ENCODE data around the gene GIPC3.

Gene GIPC3

DNA sequence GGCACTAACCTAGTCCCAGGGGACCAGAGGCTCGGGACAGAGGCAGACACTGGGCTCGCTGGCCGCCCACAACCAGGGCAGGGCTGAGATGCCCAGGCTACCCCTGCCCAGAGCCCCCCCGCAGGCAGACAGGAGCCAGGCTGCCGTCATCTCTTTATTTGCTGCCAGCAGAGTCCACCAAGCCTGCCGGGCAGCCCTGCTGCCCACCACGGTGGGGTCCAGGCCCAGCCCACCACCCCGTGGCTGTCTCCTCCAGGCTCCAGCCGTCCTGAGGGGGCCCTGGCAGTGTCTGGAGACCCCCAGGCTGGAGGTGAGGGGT lies 41.3 kb upstream of the GIPC3 start:
- no peak overlapping the region for H3K56ac ChIP-seq (ENCODE audit: low read length)
- H2AK5ac ChIP-seq (ENCODE audit: low read length) = no peak overlapping the region
- no peak overlapping the region for H2BK120ac ChIP-seq (ENCODE audit: low read depth, low read length)
- H2BK5ac ChIP-seq (ENCODE audit: low read length) = no peak overlapping the region
- no peak overlapping the region for H3K27ac ChIP-seq (ENCODE audit: low read depth, low read length)
- H2BK15ac ChIP-seq (replicated peaks; ENCODE audit: low read depth) = no peak overlapping the region
- H3K79me1 ChIP-seq (ENCODE audit: low read length) = no peaks in the 10 kb centered on the region
- no peak overlapping the region for H3K4me2 ChIP-seq (ENCODE audit: low read length)
- no peak overlapping the region for H4K8ac ChIP-seq (ENCODE audit: low read depth, low read length)
- no peak overlapping the region for H4K5ac ChIP-seq (ENCODE audit: low read length)
- no peak overlapping the region for H3K4ac ChIP-seq (ENCODE audit: low read depth, low read length)
- no peak overlapping the region for H3K9ac ChIP-seq (ENCODE audit: low read length)
- H3K4me1 ChIP-seq (ENCODE audit: control insufficient read depth, low read depth, low read length) = no peaks in the 10 kb centered on the region
- peaks cover 3% of the 10 kb centered on the region for H3K36me3 ChIP-seq (ENCODE audit: control insufficient read depth, insufficient read depth, low read length)
- no peak overlapping the region for H3K4me3 ChIP-seq (ENCODE audit: low read length)
- no peaks in the 10 kb centered on the region for H3K79me2 ChIP-seq (ENCODE audit: control insufficient read depth, insufficient read depth, low read length)
- no peaks in the 10 kb centered on the region for H3K27me3 ChIP-seq (ENCODE audit: insufficient read depth, low read length, poor library complexity)
- DNase-seq = no peak
- H3K23ac ChIP-seq (ENCODE audit: low read length) = no peak overlapping the region
- no peak overlapping the region for H3K18ac ChIP-seq (ENCODE audit: low read length)
- no CpG with 5 or more reads among the region's 9 CpGs for WGBS (ENCODE audit: extremely low coverage, insufficient coverage, low lambda C conversion rate)

DNA sequence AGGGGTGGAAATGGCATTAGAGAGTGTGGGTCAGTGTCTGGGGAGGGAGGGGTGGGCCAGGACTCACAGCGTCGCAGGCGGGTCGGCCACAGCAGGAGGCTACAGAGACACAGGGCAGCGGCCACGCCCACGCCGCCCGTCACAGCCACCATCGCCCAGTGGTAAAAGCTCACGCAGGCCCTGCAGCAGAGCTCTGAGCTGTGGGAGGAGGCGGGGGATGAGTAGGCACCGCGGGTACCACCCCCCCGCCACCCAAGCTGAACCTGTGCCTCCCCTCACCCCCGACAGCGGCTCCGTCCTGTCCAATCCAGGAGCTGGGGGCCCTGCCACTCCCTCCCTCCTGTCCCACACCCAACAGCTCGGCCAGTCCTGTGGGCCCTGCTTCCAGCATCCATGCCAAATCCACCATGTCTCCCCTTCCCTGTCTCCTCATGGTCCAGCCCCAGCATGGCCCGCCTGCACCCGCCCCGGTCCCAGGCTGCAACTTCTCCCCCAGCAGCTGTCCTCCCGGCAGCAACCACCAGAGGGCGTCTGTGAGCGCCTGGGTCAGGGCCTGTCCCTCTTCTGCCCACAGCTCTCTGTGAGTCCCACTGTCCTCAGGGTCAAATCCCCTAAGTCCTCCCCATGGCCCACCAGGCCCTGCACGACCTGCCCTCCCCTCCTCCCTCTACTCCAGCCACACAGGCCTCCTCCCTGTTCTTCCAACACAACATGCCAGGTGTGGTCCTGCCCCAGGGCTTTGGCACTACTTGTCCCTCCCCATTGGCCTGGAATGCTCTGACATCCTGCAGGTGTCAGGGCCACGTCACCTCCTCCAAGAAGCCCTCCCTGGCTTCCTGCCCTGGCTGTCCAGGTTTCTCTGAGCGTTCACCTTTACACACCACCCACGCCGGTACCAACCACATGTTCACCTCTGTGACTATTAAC lies 40.3 kb upstream of the GIPC3 start:
- no CpG with 5 or more reads among the region's 30 CpGs for WGBS (ENCODE audit: extremely low coverage, insufficient coverage, low lambda C conversion rate)
- H2BK15ac ChIP-seq (replicated peaks; ENCODE audit: low read depth) = no peak overlapping the region
- H4K5ac ChIP-seq (ENCODE audit: low read length) = no peak overlapping the region
- peaks cover 3% of the 10 kb centered on the region for H3K36me3 ChIP-seq (ENCODE audit: control insufficient read depth, insufficient read depth, low read length)
- no peak overlapping the region for H3K27ac ChIP-seq (ENCODE audit: low read depth, low read length)
- no peaks in the 10 kb centered on the region for H3K4me1 ChIP-seq (ENCODE audit: control insufficient read depth, low read depth, low read length)
- peak; percentile 70 for DNase-seq
- no peaks in the 10 kb centered on the region for H3K79me2 ChIP-seq (ENCODE audit: control insufficient read depth, insufficient read depth, low read length)
- H3K79me1 ChIP-seq (ENCODE audit: low read length) = no peaks in the 10 kb centered on the region
- no peak overlapping the region for H3K4me2 ChIP-seq (ENCODE audit: low read length)
- no peak overlapping the region for H2BK120ac ChIP-seq (ENCODE audit: low read depth, low read length)
- H4K8ac ChIP-seq (ENCODE audit: low read depth, low read length) = no peak overlapping the region
- H2BK5ac ChIP-seq (ENCODE audit: low read length) = no peak overlapping the region
- H3K27me3 ChIP-seq (ENCODE audit: insufficient read depth, low read length, poor library complexity) = no peaks in the 10 kb centered on the region
- no peak overlapping the region for H2AK5ac ChIP-seq (ENCODE audit: low read length)
- H3K4me3 ChIP-seq (ENCODE audit: low read length) = no peak overlapping the region
- H3K18ac ChIP-seq (ENCODE audit: low read length) = no peak overlapping the region
- no peak overlapping the region for H3K4ac ChIP-seq (ENCODE audit: low read depth, low read length)
- H3K23ac ChIP-seq (ENCODE audit: low read length) = no peak overlapping the region
- no peak overlapping the region for H3K9ac ChIP-seq (ENCODE audit: low read length)
- no peak overlapping the region for H3K56ac ChIP-seq (ENCODE audit: low read length)

DNA sequence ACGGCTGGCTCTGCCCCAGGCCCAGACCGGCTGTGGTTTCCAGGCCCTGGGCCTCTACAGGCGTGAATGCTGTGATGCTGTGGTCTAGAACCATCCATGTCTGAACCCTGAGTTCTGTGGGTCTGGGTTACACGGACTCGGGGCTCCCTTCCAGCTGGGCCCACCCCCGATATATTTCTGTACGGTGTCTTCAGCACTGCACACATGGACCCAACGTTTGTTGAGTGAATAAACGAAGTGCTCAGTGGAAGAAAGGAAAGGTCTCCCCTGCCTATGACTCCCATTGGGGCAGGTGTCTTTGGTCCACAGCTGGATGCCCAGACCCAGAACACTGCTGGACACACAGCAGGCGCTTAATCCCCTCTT lies 39.6 kb upstream of the GIPC3 start:
- no peak for DNase-seq
- WGBS (ENCODE audit: extremely low coverage, insufficient coverage, low lambda C conversion rate) = no CpG with 5 or more reads among the region's 10 CpGs

DNA sequence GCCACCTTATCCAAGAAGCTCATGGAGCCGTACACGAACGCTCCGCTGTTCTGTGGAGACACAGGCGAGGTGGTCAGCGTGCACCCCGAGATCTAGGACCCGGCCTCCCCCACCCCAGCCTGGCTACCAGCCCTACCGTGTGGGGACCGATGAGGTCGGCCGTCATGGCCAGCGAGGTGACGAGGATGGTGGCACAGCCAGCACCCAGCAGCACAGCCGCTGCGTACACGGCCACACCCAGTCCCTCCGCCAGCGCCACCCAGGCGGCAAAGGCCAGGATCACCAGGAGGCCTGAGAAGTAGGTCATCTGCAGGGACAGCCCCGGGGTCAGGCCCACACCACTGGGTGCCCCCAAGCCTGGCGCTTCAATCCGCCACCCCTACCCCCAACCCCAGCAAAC lies 39.2 kb upstream of the GIPC3 start:
- no peak overlapping the region for H3K4me3 ChIP-seq (ENCODE audit: low read length)
- no peak for DNase-seq
- H2BK15ac ChIP-seq (replicated peaks; ENCODE audit: low read depth) = no peak overlapping the region
- H3K23ac ChIP-seq (ENCODE audit: low read length) = no peak overlapping the region
- H3K56ac ChIP-seq (ENCODE audit: low read length) = no peak overlapping the region
- H3K36me3 ChIP-seq (ENCODE audit: control insufficient read depth, insufficient read depth, low read length) = peaks cover 3% of the 10 kb centered on the region
- no peak overlapping the region for H2AK5ac ChIP-seq (ENCODE audit: low read length)
- no peak overlapping the region for H4K5ac ChIP-seq (ENCODE audit: low read length)
- H3K4me2 ChIP-seq (ENCODE audit: low read length) = no peak overlapping the region
- H3K27me3 ChIP-seq (ENCODE audit: insufficient read depth, low read length, poor library complexity) = no peaks in the 10 kb centered on the region
- H2BK120ac ChIP-seq (ENCODE audit: low read depth, low read length) = no peak overlapping the region
- H3K4ac ChIP-seq (ENCODE audit: low read depth, low read length) = no peak overlapping the region
- no peak overlapping the region for H4K8ac ChIP-seq (ENCODE audit: low read depth, low read length)
- no peak overlapping the region for H3K18ac ChIP-seq (ENCODE audit: low read length)
- no peak overlapping the region for H3K9ac ChIP-seq (ENCODE audit: low read length)
- WGBS (ENCODE audit: extremely low coverage, insufficient coverage, low lambda C conversion rate) = no CpG with 5 or more reads among the region's 23 CpGs
- H3K4me1 ChIP-seq (ENCODE audit: control insufficient read depth, low read depth, low read length) = no peaks in the 10 kb centered on the region
- H3K79me2 ChIP-seq (ENCODE audit: control insufficient read depth, insufficient read depth, low read length) = no peaks in the 10 kb centered on the region
- no peak overlapping the region for H3K27ac ChIP-seq (ENCODE audit: low read depth, low read length)
- no peaks in the 10 kb centered on the region for H3K79me1 ChIP-seq (ENCODE audit: low read length)
- H2BK5ac ChIP-seq (ENCODE audit: low read length) = no peak overlapping the region

More for the DNA sequence above, 39.6 kb upstream of the GIPC3 start:
- Histone ChIP-seq H4K5ac (ENCODE audit: low read length) (no peak overlapping the region), H3K79me1 (ENCODE audit: low read length) (no peaks in the 10 kb centered on the region), H3K36me3 (ENCODE audit: control insufficient read depth, insufficient read depth, low read length) (peaks cover 3% of the 10 kb centered on the region), H3K56ac (ENCODE audit: low read length) (no peak overlapping the region), H3K4me2 (ENCODE audit: low read length) (no peak overlapping the region), H3K4me3 (ENCODE audit: low read length) (no peak overlapping the region), H3K18ac (ENCODE audit: low read length) (no peak overlapping the region), H3K4ac (ENCODE audit: low read depth, low read length) (no peak overlapping the region), H3K9ac (ENCODE audit: low read length) (no peak overlapping the region), H3K27me3 (ENCODE audit: insufficient read depth, low read length, poor library complexity) (no peaks in the 10 kb centered on the region), H2AK5ac (ENCODE audit: low read length) (no peak overlapping the region), H3K23ac (ENCODE audit: low read length) (no peak overlapping the region), H3K4me1 (ENCODE audit: control insufficient read depth, low read depth, low read length) (no peaks in the 10 kb centered on the region), H3K27ac (ENCODE audit: low read depth, low read length) (no peak overlapping the region), H4K8ac (ENCODE audit: low read depth, low read length) (no peak overlapping the region), H2BK120ac (ENCODE audit: low read depth, low read length) (no peak overlapping the region), H2BK15ac (replicated peaks; ENCODE audit: low read depth) (no peak overlapping the region), H2BK5ac (ENCODE audit: low read length) (no peak overlapping the region), H3K79me2 (ENCODE audit: control insufficient read depth, insufficient read depth, low read length) (no peaks in the 10 kb centered on the region)

DNA sequence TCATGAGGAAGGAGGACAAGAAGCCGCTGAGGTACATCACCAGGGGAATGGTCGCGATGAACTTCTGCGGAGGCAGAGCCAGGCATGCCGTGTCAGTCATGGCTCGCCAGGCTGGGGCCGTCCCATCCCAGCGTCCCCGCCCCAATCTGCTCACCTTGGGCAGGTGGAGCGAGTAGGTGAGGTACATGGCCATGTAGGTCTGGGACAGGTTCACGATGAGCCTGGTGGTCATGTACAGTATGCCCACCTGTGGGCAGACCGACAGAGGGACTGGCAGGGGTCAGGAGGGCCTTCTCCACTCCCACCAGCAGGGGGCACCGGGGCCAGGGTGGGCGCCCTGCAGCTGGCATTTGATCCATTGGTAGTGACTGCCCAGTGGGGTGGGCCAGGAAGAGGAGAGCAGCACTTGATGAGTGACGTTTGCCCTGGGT lies 38.0 kb upstream of the GIPC3 start:
- Histone ChIP-seq H2BK5ac (ENCODE audit: low read length) (no peak overlapping the region), H4K5ac (ENCODE audit: low read length) (no peak overlapping the region), H3K79me2 (ENCODE audit: control insufficient read depth, insufficient read depth, low read length) (no peaks in the 10 kb centered on the region), H3K23ac (ENCODE audit: low read length) (no peak overlapping the region), H3K27ac (ENCODE audit: low read depth, low read length) (no peak overlapping the region), H3K4ac (ENCODE audit: low read depth, low read length) (no peak overlapping the region), H3K27me3 (ENCODE audit: insufficient read depth, low read length, poor library complexity) (no peaks in the 10 kb centered on the region), H2AK5ac (ENCODE audit: low read length) (no peak overlapping the region), H3K4me1 (ENCODE audit: control insufficient read depth, low read depth, low read length) (no peaks in the 10 kb centered on the region), H3K56ac (ENCODE audit: low read length) (no peak overlapping the region), H2BK120ac (ENCODE audit: low read depth, low read length) (no peak overlapping the region), H4K8ac (ENCODE audit: low read depth, low read length) (no peak overlapping the region), H3K18ac (ENCODE audit: low read length) (no peak overlapping the region), H3K9ac (ENCODE audit: low read length) (no peak overlapping the region), H3K4me2 (ENCODE audit: low read length) (no peak overlapping the region), H3K36me3 (ENCODE audit: control insufficient read depth, insufficient read depth, low read length) (peaks cover 3% of the 10 kb centered on the region), H3K4me3 (ENCODE audit: low read length) (no peak overlapping the region), H3K79me1 (ENCODE audit: low read length) (no peaks in the 10 kb centered on the region), H2BK15ac (replicated peaks; ENCODE audit: low read depth) (no peak overlapping the region)
- peak; percentile 20 for DNase-seq
- no CpG with 5 or more reads among the region's 15 CpGs for WGBS (ENCODE audit: extremely low coverage, insufficient coverage, low lambda C conversion rate)
